22Rv1 (cell line): Measurements from ENCODE around the gene PRODH2.

ENCODE experiments used
- H3K27ac ChIP-seq: fragments of 450-650 bp; 2 replicates; pipeline ENCODE4 v1.5.1; 2017
- ZFX ChIP-seq: fragments of 450-650 bp; IDR thresholded peaks from 2 replicates; pipeline ENCODE4 v1.6.1; 2017; ENCODE audit warnings: antibody characterized with exemption, borderline replicate concordance
- TF ChIP-seq, protein P1 (sequence below): fragments of 450-650 bp; IDR thresholded peaks from 2 replicates; pipeline ENCODE4 v1.5.1; 2017; ENCODE audit warnings: mild to moderate bottlenecking

The PRODH2 gene

DNA sequence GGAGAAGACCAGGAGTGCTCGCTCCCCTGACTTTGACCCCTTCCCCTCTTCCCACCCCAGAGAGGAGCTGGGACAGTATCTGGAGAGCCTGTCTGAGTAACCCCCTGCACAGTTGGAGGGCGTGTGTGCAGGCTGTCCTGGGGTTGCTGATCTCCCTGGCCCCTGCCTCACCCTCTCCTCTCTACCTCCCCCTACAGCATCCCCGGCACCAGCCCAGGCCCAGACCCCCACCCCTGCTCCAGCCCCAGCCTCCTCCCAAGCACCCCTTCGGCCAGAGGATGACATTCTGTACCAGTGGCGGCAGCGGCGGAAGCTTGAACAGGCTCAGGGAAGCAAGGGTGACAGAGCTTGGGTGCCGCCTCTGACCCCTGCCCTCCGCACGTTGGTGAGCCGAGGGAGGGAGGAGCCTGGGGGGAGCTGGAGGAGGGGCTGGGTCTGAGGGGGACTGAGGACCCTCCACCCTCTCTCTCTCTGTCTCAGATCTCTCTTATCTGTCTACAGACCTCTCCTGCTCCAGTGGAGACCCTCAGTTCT lies 46.0 kb downstream of the PRODH2 start:
- no peak for TF ChIP-seq ZFX
- TF ChIP-seq, protein P1, sequence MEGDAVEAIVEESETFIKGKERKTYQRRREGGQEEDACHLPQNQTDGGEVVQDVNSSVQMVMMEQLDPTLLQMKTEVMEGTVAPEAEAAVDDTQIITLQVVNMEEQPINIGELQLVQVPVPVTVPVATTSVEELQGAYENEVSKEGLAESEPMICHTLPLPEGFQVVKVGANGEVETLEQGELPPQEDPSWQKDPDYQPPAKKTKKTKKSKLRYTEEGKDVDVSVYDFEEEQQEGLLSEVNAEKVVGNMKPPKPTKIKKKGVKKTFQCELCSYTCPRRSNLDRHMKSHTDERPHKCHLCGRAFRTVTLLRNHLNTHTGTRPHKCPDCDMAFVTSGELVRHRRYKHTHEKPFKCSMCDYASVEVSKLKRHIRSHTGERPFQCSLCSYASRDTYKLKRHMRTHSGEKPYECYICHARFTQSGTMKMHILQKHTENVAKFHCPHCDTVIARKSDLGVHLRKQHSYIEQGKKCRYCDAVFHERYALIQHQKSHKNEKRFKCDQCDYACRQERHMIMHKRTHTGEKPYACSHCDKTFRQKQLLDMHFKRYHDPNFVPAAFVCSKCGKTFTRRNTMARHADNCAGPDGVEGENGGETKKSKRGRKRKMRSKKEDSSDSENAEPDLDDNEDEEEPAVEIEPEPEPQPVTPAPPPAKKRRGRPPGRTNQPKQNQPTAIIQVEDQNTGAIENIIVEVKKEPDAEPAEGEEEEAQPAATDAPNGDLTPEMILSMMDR, result no peak

DNA sequence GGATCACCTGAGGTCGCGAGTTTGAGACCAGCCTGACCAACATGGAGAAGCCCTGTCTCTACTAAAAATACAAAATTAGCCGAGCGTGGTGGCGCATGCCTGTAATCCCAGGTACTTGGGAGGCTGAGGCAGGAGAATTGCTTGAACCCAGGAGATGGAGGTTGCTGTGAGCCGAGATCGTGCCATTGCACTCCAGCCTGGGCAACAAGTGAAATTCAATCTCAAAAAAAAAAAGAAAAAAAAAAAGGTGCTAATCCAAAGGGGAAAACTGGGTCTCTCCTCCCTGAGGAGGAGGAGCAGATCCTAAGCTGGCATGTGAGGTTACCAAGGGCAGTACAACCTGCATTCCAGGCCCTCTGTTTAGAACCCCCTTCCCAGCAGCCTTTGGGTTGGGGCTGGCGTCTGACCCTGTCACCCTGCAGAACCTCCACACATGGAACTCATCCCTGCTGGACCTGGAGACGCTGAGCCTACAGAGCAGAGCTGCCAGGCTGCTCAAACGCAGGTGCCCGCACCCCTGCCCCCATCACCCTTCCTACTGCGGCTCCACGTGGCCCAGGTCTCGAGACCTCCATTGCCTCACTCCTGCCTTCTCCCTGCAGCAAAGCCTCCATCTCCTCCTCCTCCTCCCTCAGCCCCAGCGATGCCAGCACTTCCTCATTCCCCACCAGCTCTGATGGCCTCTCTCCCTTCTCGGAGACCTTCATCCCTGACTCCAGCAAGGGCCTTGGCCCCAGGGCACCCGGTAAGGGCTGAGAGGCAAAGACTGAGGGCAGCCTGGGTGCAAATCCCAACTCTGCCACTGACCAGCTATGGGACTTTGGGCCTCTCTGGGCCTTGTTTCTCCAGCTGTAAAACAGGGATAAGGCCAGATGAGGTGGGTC lies 48.0 kb downstream of the PRODH2 start:
- TF ChIP-seq ZFX, result no peak
- TF ChIP-seq, protein P1, result no peak
- H3K27ac ChIP-seq, result no peak overlapping the region

More for the DNA sequence above, 46.0 kb downstream of the PRODH2 start:
- H3K27ac ChIP-seq, result no peak overlapping the region

DNA sequence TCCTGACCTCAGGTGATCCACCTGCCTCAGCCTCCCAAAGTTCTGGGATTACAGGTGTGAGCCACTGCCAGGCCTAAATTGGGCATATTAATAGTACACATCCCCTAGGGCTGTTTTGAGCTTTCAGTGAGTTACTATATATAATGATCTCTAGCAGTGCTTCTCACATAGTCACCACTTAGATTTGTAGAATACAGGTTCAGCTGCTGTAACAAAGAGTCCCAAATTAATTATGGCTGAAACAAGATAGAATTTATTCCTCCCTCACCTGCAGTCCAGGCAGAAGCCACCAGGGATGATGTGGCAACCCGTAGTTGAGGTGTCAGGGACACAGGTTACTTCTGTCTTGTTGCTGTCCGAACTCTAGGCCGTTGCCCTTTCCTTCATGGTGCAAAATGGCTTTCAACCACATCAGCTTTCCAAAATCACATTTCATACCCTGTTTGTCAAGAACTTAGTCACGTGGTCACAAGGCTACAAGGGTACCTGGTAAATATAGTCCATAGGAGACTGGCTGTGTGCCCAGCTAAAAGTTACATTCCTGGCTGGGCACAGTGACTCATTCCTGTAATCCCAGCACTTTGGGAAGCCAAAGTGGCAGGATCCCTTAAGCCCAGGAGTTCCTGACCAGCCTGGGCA lies 51.8 kb downstream of the PRODH2 start:
- no peak for TF ChIP-seq ZFX
- TF ChIP-seq, protein P1, result no peak
- H3K27ac ChIP-seq, result no peak overlapping the region

DNA sequence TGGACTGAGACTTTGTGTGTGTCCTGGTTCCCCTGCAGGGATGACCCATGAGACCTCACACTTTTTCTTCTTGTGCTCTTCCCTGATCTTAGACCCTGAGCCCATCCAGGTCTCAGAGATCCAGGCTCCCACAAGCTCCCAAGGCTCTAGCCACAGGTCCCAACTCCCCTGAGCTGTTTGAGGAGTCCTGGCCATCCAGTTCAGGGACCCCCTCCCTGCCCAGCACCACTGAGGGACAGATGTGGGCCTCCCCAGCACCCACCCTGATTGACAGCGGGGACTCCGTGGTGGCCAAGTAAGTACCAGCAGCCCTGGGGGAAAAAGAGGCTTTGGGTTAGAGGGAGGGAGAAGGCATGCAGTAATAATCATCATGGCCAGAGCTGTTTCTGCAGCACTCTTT lies 52.9 kb downstream of the PRODH2 start:
- TF ChIP-seq, protein P1, result no peak
- no peak for TF ChIP-seq ZFX
- H3K27ac ChIP-seq, result no peak overlapping the region

DNA sequence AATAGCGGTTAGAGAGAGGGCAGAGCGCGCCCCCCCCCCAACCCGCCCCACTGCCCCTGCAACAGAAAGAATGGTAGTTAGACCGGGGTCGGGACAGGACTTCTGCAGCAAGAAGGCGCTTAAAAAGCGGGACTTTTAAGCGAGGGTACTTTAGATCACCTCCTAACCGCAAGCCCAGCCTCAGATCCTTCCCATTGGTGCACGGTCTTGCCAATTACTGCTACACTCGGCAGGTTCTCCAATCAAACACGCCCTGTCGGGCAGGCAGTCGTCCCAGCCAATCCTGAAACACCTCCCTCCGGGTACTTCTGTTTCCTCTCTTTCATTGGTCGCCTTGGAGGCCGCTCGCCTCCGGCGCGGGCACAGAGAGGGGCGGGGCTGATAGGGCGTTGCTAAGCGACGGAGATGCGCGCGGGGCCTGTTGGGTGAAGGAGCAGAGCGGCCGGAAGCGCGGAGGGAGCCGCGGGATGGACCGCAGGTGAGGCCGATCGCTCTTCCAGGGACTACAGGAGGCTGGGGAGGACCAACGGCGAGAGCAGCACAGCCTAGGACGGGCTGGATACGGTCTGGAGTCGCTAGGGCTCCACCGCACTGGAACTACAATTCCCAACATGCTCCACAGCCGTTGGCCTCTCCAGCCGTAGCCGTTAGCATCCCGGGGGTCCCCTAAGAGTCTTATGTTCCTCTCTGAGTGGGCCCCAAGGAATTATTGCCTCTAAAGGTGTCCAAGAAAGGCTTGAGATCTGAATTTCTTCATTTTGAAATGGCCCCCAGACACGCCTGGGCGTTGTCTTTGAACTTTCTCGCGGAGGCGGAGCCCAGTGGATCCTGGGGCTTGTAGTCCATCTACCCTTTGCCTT lies 54.7 kb downstream of the PRODH2 start, which contains the start of gene PROSER3:
TSS of gene PROSER3 (plus strand) at position 428 of the 860 bp plus-strand sequence. CDS start at position 468, 40 bp downstream.
- H3K27ac ChIP-seq, result peak within 1 kb of the TSS; percentile 97
- no peak for TF ChIP-seq ZFX
- TF ChIP-seq, protein P1, result no peak

DNA sequence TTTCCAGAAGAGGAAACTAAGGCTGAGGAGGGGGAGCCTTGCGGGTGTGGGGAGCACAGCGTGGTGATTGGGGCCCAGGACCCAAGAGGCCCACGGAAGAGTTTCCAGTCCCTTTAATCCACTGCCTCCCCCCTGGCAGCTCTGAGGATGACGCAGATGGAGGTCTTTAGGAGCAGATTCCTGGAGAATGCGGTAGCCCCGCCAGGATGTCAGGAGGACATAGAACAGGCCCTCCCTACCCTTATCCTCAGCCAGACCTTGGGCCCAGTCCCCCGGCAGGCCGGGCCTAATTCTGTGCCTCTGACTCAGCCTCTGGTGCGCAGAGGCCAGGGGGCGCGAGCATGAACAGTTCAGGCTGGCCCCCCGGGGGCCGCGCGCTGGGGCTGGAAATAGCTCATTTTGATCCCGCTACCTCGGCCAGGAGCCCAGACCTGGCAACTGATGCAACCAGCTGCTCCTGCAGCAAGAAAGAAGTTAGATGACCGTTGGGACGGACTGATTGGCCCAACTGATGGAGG lies 55.4 kb downstream of the PRODH2 start:
- TF ChIP-seq, protein P1, result no peak
- no peak for TF ChIP-seq ZFX
- peak overlapping the region; percentile 97 for H3K27ac ChIP-seq
